GM12892 (cell line): ENCODE results near the gene TPM2. TPM values are rescaled to one million over a fixed set of nuclear protein-coding genes. Genes with fewer than 3 reads are reported as not detected.

Experiments
- DNase-seq: peaks from one replicate; pipeline ENCODE4 v3.0.0; 2011; ENCODE audit not compliant: insufficient read length
- FAIRE-seq: peaks from 2 replicates; lab custom pipeline; 2011; peaks lifted over from hg19 to GRCh38; lab: Jason Lieb, UNC
- POLR2A ChIP-seq: IDR thresholded peaks from 2 replicates; pipeline ENCODE4 v1.6.1; 2011; ENCODE audit warnings: low read depth, low read length, control low read depth
- POLR2AphosphoS5 ChIP-seq: IDR thresholded peaks from 2 replicates; pipeline ENCODE4 v1.6.1; 2011; ENCODE audit warnings: low read depth, low read length, control low read depth
- TAF1 ChIP-seq: IDR thresholded peaks from 2 replicates; pipeline ENCODE4 v1.6.1; 2011; ENCODE audit warnings: low read depth, mild to moderate bottlenecking, control low read depth, low read length, borderline replicate concordance
- polyA plus RNA-seq: library from polyadenylated mRNA; unstranded; fragments of >200 nt; gene quantifications from one replicate; pipeline ENCODE4 v1.2.1, GENCODE V29; 2012; ENCODE audit warnings: missing spikeins, inconsistent platforms; ENCODE audit not compliant: missing spikeins

Gene TPM2
- polyA plus RNA-seq = 3.6 TPM

- no peak for FAIRE-seq
- no peak for TF ChIP-seq TAF1
- TF ChIP-seq POLR2A = no peak
- no peak for TF ChIP-seq POLR2AphosphoS5
- DNase-seq = no peak
Measured at GRCh38 chr9:35689542-35690293, at the start of gene TPM2. Gene TPM2, minus strand, starts transcription at chr9:35689925. Its CDS starts 108 bp downstream, at chr9:35689817.

- DNase-seq (no peak), FAIRE-seq (no peak)
- no peak for TF ChIP-seq POLR2A
- TF ChIP-seq POLR2AphosphoS5 = no peak
- no peak for TF ChIP-seq TAF1
Measured at GRCh38 chr9:35738924-35739323, 49.2 kb upstream of the TPM2 start.

DNA sequence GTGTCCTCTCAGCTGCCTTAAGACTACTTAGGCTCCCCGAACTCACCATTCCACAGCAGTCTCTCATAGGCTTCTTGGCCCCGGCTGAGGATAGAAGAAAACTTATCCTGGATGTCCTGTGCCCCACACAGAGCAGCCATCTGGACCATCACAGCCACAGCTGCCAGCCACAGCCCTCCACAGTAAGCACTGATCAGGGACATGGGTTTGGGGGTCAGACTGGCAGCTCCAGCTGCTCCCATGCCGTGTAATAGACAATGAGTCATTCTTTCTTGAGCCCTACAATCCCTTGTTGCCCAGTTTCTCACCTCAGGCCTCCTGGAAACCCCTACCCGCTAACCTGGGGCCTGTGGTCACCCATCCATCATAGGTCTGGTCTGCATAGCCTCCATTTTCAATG lies 48.5 kb upstream of the TPM2 start:
- TF ChIP-seq POLR2A = no peak
- TF ChIP-seq POLR2AphosphoS5 = no peak
- no peak for TF ChIP-seq TAF1
- no peak for DNase-seq
- no peak for FAIRE-seq

GRCh38 chr9:35737143-35737542 lies 47.4 kb upstream of the TPM2 start:
- FAIRE-seq (no peak), DNase-seq (no peak)
- TF ChIP-seq POLR2A (no peak), POLR2AphosphoS5 (no peak), TAF1 (no peak)

GRCh38 chr9:35736201-35736633 lies 46.5 kb upstream of the TPM2 start:
- FAIRE-seq (peak; percentile 88), DNase-seq (no peak)
- TF ChIP-seq POLR2A (no peak), TAF1 (no peak), POLR2AphosphoS5 (no peak)

DNA sequence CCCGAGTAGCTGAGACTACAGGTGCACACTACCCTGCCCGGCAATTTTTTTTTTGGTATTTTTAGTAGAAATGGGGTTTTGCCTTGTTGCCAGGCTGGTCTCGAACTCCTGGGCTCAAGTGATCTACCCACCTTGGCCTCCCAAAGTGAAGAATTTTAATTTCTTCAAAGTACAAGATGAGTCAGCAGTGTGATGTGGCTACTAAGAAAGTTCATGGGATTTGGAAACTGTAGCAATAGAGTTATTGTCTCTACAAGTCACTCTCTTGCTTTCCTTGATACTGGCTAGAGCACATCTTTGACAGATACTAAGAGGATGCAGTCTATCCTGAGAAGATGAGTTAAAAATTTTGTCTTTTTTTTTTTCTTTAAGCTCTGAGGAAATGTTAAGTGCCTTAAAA lies 44.4 kb upstream of the TPM2 start:
- TF ChIP-seq POLR2AphosphoS5 = no peak
- TF ChIP-seq TAF1 = no peak
- no peak for TF ChIP-seq POLR2A
- no peak for DNase-seq
- FAIRE-seq = no peak

- DNase-seq (no peak), FAIRE-seq (peak; percentile 67)
- no peak for TF ChIP-seq TAF1
- TF ChIP-seq POLR2AphosphoS5 = no peak
- TF ChIP-seq POLR2A = no peak
Measured at GRCh38 chr9:35732800-35733541, 43.2 kb upstream of the TPM2 start.

DNA sequence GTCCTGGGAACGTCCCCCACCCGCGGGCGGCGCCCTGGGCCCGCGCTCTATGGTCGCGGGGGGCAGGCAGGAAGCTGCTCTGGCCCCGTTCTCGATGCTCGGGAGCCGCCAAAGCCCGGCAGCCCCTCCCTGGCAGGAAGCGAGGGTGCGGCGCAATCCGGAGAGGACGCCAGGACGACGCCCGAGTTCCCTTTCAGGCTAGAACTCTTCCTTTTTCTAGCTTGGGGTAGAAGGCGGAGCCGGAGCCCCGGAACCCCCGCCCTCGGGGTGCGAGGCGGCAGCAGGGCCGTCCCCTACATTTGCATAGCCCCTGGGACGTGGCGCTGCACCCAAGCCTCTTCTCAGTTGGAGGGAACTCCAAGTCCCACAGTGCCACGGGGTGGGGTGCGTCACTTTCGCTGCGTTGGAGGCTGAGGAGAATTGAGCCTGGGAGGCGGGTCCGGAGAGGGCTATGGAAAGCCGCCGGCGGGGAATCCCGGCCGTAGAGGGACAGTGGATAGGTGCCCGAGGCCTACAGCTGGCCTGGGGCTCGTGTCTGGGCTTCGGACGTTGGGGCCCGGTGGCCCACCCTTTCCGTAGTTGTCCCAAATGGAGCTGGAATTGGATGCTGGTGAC lies 42.6 kb upstream of the TPM2 start, which contains the start of the genes CREB3 and TLN1:
TSS of gene CREB3 (plus strand) at position 482 of the 615 bp plus-strand sequence. CDS start at position 589, 107 bp downstream.
TSS of gene TLN1 (minus strand) at position 11 of the 615 bp plus-strand sequence. CDS start 6,501 bp downstream, outside the sequence.
- DNase-seq (peak; percentile 92), FAIRE-seq (peak; percentile 93)
- TF ChIP-seq POLR2A (peak; percentile 82), POLR2AphosphoS5 (no peak; the same call in 1 of the 2 replicates), TAF1 (peak; percentile 76; the same call in 1 of the 2 replicates)

GRCh38 chr9:35731415-35732184 lies 41.9 kb upstream of the TPM2 start:
- TF ChIP-seq POLR2AphosphoS5 (peak; percentile 40; the same call in 1 of the 2 replicates), POLR2A (no peak; the same call in 1 of the 2 replicates)
- no peak for FAIRE-seq
- no peak for DNase-seq

DNA sequence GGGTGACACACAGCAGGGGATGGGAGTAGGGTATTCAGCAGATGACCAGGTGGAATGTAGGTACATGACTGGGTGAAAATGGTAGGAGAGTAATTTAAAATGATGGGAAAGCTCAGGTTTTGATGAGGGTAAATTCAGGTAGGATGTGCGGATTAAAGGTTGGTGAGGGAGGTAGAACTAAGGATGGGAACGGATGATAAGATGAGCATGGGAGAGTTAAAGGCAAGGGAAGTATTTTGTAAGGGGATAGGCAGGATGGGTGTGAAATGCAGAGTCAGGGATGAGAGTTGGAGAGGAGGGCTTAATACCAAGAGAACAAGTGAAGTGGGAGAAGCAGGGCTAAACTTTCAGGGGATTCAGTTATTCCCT lies 40.7 kb upstream of the TPM2 start:
- DNase-seq (no peak), FAIRE-seq (no peak)
- TF ChIP-seq POLR2A (no peak), TAF1 (no peak), POLR2AphosphoS5 (no peak)
